DOHH2 (cell line): ENCODE data around the gene BTBD16.

Experiments
- H3F3A ChIP-seq: fragments of 200-600 bp; sonication (generic), shearing (Covaris generic); 2 replicates; pipeline ENCODE4 v1.6.0; 2016; ENCODE audit warnings: antibody characterized with exemption, mild to moderate bottlenecking; ENCODE audit not compliant: control insufficient read depth, insufficient read depth
- H3K27ac ChIP-seq: fragments of 200-600 bp; sonication (generic); 2 replicates; pipeline ENCODE4 v1.5.1; 2014; ENCODE audit warnings: low read depth, mild to moderate bottlenecking, low read length, moderate library complexity
- H3K27me3 ChIP-seq: fragments of 200-600 bp; sonication (generic); 2 replicates; pipeline ENCODE4 v1.6.1; 2014; ENCODE audit warnings: mild to moderate bottlenecking, low read length, mixed read lengths; ENCODE audit not compliant: control insufficient read depth
- H3K36me3 ChIP-seq: fragments of 200-600 bp; sonication (generic); 2 replicates; pipeline ENCODE4 v1.6.1; 2014; ENCODE audit warnings: mild to moderate bottlenecking, low read length, moderate library complexity, mixed read lengths; ENCODE audit not compliant: control insufficient read depth
- H3K4me1 ChIP-seq: fragments of 200-600 bp; sonication (generic); 2 replicates; pipeline ENCODE4 v1.6.1; 2014; ENCODE audit warnings: mild to moderate bottlenecking, low read length, mixed read lengths; ENCODE audit not compliant: control insufficient read depth
- H3K4me2 ChIP-seq: fragments of 200-600 bp; sonication (generic); 2 replicates; pipeline ENCODE4 v1.6.0; 2014; ENCODE audit warnings: mild to moderate bottlenecking, low read length, moderate library complexity
- H3K4me3 ChIP-seq: fragments of 200-600 bp; sonication (generic); 2 replicates; pipeline ENCODE4 v1.5.1; 2014; ENCODE audit warnings: mild to moderate bottlenecking, low read length, mixed read lengths
- H3K79me2 ChIP-seq: fragments of 200-600 bp; sonication (generic); 2 replicates; pipeline ENCODE4 v1.6.1; 2014; ENCODE audit warnings: mild to moderate bottlenecking, low read length, mixed read lengths; ENCODE audit not compliant: control insufficient read depth
- H3K9me2 ChIP-seq: fragments of 200-600 bp; sonication (generic); replicated peaks from 2 replicates; pipeline ENCODE4 v1.6.1; 2014; ENCODE audit warnings: mild to moderate bottlenecking, low read length, mixed read lengths; ENCODE audit not compliant: control insufficient read depth
- H3K9me3 ChIP-seq: fragments of 200-600 bp; sonication (generic); 2 replicates; pipeline ENCODE4 v1.6.1; 2014; ENCODE audit warnings: antibody characterized with exemption, low read length, mixed read lengths; ENCODE audit not compliant: control insufficient read depth, insufficient read depth
- H4K20me1 ChIP-seq: fragments of 200-600 bp; sonication (generic); 2 replicates; pipeline ENCODE4 v1.6.0; 2014; ENCODE audit warnings: low read depth, mild to moderate bottlenecking, antibody characterized with exemption, low read length, moderate library complexity; ENCODE audit not compliant: control insufficient read depth, insufficient read depth
- EZH2phosphoT487 ChIP-seq: fragments of 200-600 bp; sonication (generic); IDR thresholded peaks from 2 replicates; pipeline ENCODE4 v1.6.1; 2017; ENCODE audit warnings: borderline replicate concordance, mild to moderate bottlenecking, antibody characterized with exemption, low read length, moderate library complexity, mixed read lengths
- TF ChIP-seq, protein P1 (sequence below): fragments of 200-600 bp; sonication (generic); IDR thresholded peaks from one replicate; pipeline ENCODE4 v1.5.1; 2014; ENCODE audit warnings: antibody characterized with exemption, mild to moderate bottlenecking, low read depth, low read length; ENCODE audit not compliant: poor library complexity, severe bottlenecking

BTBD16 gene

DNA sequence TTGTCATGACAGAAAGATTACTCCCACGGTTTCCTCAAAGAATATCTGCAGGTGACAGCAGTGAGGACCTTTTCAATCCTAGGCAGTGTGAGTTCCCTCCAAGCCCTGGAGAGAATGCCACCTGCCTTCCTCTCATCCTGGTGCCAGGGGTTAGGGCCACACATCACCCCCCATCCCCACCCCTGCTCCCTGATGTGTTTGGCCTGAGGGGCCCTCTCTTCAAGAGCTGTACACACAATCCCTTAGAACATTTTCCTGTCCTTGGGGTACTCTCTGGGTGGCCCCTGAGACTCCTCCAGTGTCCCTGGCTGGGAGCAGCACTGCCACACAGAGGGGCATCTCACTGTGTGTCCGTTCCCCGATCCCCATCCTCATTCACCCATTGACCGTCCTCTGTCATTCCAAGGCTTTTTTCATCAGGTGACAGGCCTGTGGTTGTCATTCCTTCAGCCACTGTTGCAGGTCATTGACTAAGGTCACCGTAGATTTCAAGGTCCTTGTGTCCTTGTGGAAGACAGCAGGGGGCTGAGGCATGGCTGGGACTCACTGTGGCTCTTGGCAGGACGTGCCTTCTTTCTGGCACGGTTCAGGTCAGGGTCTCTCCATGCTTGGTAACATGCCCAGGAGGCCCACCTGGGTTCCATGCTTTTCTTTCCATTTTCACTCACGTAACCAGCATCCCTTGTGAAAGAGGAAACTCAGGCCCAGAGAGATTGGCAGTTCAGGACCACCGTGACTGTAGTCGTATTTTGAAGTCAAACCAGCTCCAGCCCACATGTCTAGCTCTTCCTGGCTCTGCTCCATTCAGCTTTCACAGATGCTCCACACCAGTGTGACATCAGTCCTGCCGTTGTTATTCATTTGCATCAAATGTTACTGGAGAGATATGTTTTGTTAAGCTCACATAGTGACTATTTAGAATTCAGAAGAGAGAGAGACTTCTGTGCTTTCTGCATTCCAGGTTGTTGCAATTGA lies 26.8 kb upstream of the BTBD16 start:
- H3K9me2 ChIP-seq: no peaks in the 10 kb centered on the region
- no peaks in the 10 kb centered on the region for H4K20me1 ChIP-seq
- H3K4me1 ChIP-seq: no peaks in the 10 kb centered on the region
- no peaks in the 10 kb centered on the region for H3F3A ChIP-seq
- no peaks in the 10 kb centered on the region for H3K9me3 ChIP-seq
- H3K27me3 ChIP-seq: no peaks in the 10 kb centered on the region
- H3K4me3 ChIP-seq: no peak overlapping the region
- no peaks in the 10 kb centered on the region for H3K79me2 ChIP-seq
- H3K36me3 ChIP-seq: no peaks in the 10 kb centered on the region
- TF ChIP-seq EZH2phosphoT487: no peak
- TF ChIP-seq, protein P1, sequence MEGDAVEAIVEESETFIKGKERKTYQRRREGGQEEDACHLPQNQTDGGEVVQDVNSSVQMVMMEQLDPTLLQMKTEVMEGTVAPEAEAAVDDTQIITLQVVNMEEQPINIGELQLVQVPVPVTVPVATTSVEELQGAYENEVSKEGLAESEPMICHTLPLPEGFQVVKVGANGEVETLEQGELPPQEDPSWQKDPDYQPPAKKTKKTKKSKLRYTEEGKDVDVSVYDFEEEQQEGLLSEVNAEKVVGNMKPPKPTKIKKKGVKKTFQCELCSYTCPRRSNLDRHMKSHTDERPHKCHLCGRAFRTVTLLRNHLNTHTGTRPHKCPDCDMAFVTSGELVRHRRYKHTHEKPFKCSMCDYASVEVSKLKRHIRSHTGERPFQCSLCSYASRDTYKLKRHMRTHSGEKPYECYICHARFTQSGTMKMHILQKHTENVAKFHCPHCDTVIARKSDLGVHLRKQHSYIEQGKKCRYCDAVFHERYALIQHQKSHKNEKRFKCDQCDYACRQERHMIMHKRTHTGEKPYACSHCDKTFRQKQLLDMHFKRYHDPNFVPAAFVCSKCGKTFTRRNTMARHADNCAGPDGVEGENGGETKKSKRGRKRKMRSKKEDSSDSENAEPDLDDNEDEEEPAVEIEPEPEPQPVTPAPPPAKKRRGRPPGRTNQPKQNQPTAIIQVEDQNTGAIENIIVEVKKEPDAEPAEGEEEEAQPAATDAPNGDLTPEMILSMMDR: no peak
- no peak overlapping the region for H3K4me2 ChIP-seq
- H3K27ac ChIP-seq: no peak overlapping the region

DNA sequence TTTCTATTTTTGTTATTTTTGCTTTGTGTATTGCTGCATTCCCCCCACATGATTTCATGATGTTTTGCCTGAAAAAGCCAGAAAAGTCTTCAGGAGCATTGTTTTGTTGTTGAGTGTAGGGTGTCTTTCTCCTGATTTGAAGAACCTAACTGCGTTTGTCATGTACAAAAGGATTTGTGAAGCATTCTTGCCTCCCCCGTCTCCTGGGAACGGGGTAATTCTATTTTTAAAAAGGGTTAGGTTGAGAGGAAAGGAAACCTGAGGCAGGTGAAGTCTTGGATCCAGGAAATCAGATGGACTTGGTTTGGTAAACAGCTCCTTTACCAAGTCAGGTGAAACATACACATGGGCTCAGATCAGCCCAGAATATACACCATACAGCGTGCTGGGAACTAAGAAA lies 26.0 kb upstream of the BTBD16 start:
- H3K4me1 ChIP-seq: no peaks in the 10 kb centered on the region
- H3K9me2 ChIP-seq: no peaks in the 10 kb centered on the region
- TF ChIP-seq, protein P1: no peak
- TF ChIP-seq EZH2phosphoT487: no peak
- H3K27me3 ChIP-seq: no peaks in the 10 kb centered on the region
- H3K9me3 ChIP-seq: no peaks in the 10 kb centered on the region
- no peaks in the 10 kb centered on the region for H3F3A ChIP-seq
- no peaks in the 10 kb centered on the region for H3K79me2 ChIP-seq
- no peaks in the 10 kb centered on the region for H3K36me3 ChIP-seq
- H3K4me2 ChIP-seq: no peak overlapping the region
- H4K20me1 ChIP-seq: no peaks in the 10 kb centered on the region
- H3K27ac ChIP-seq: no peak overlapping the region
- no peak overlapping the region for H3K4me3 ChIP-seq

DNA sequence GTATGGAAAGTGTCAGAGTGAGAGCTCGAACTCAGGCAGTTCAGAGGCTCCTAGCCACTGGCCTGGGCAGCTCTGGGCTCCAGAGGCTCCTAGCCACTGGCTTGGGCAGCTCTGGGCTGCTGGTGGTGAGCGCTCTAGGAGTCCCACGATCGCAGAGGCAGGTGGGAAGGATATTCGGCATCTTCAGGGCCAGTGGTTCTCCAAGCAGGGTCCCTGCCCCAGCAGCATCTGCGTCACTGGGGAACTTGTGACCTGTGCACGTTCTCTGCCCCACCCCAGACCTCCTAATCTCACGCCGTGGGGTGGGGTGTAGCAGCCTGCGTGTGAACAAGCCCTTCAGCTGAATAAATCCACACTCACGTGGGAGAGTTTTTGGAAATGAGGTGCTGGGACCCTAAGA lies 25.2 kb upstream of the BTBD16 start:
- Histone ChIP-seq H3K4me2 (no peak overlapping the region), H3K9me2 (no peaks in the 10 kb centered on the region), H3K9me3 (no peaks in the 10 kb centered on the region), H3K27me3 (no peaks in the 10 kb centered on the region), H3K4me3 (no peak overlapping the region), H4K20me1 (no peaks in the 10 kb centered on the region), H3K79me2 (no peaks in the 10 kb centered on the region), H3K27ac (no peak overlapping the region), H3F3A (no peaks in the 10 kb centered on the region), H3K36me3 (no peaks in the 10 kb centered on the region), H3K4me1 (no peaks in the 10 kb centered on the region)
- no peak for TF ChIP-seq EZH2phosphoT487
- TF ChIP-seq, protein P1: no peak
